Measurements from ENCODE around the gene TFCP2. TPM values are rescaled to one million over a fixed set of nuclear protein-coding genes. Genes with fewer than 3 reads are reported as not detected.

TFCP2 gene
- total RNA-seq, 5 donors from 2014 or later (not counting 1 experiment from before 2014, with no cell fraction given), result 26.8 to 31.8 (median 30.0) TPM

DNA sequence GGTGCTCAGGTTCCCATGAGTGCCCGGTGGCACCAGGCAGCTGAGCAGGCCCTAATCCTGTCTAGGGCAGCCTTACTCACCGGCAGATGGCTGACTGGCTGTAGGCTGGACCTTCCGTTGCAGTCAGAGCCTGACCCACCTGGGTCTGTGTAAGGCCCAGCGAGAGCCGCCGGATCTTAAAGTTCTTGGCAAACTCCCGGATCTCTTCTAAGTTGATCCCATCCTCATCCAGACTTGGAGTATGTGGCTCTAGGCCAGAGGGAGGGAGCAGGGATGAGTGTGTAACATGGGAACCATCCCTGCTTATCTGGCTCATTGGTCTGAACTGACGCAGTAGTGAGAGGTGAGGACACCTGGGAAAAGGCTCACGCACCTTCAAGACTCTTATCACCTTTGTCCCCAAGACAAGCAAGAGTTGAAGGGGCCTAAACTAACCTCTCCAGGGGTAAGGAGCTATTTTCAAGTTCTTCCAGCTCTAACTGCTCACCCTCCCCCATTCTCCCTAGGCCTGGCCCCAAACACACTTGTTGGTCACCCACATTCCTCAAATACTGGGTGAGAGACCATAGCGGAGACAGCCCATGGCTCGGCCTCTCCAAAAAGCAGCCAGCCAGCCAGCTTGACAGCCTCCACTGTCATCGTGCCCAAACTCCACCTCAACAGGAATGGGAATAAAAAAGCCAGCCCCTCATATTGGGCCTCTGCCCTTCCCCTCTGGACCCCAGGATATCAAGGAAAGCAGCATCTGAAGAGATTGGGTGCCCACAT, 18.8 kb upstream of the TFCP2 start:
- H3K27ac ChIP-seq (ENCODE audit: low read length), result no peak overlapping the region
- ATAC-seq (replicated peaks in 1 of 4) (no peak), DNase-seq (no peak)
- no peaks in the 10 kb centered on the region for H3K9me3 ChIP-seq
- H3K4me1 ChIP-seq (ENCODE audit: control insufficient read depth in 1 of 2, extremely low read depth in 1 of 2, insufficient read depth in 2 of 2, low read length in 2 of 2), result no peaks in the 10 kb centered on the region
- 82% methylated on average over 7 of the region's 12 CpGs for WGBS (ENCODE audit: insufficient coverage)
- Mint-ChIP-seq H3K27me3 (no peaks in the 10 kb centered on the region), H3K9me3 (no peaks in the 10 kb centered on the region), H3K36me3 (peaks cover 21% of the 10 kb centered on the region), H3K27ac (no peak overlapping the region), H3K4me3 (no peak overlapping the region), H3K4me1 (peaks cover 0 to 2% (median 0%) of the 10 kb centered on the region in 3 donors)
- ChIA-PET POLR2A (no interaction called here), CTCF (no interaction called here)
- no peak overlapping the region for H3K4me3 ChIP-seq (ENCODE audit: control insufficient read depth in 1 of 2, extremely low read depth in 1 of 2, low read length in 1 of 2)
- no peaks in the 10 kb centered on the region for H3K27me3 ChIP-seq (replicated peaks in 1 of 2; ENCODE audit: control insufficient read depth in 2 of 2, extremely low read depth in 1 of 2, insufficient read depth in 2 of 2, low read length in 1 of 2)
- peaks cover 0 to 14% of the 10 kb centered on the region in 2 donors for H3K36me3 ChIP-seq (ENCODE audit: control insufficient read depth in 2 of 2, extremely low read depth in 1 of 2, insufficient read depth in 1 of 2, low read length in 1 of 2)

GRCh38 chr12:51190820-51191219, 17.9 kb upstream of the TFCP2 start:
- Mint-ChIP-seq H3K4me1 (peaks cover 0 to 4% (median 0%) of the 10 kb centered on the region in 3 donors), H3K36me3 (peaks cover 21% of the 10 kb centered on the region), H3K9me3 (no peaks in the 10 kb centered on the region), H3K27ac (no peak overlapping the region), H3K27me3 (no peaks in the 10 kb centered on the region), H3K4me3 (no peak overlapping the region)
- ChIA-PET POLR2A (no interaction called here), CTCF (interaction anchor here in 1 of 2 donors (0.6 kb wide), 1 partner anchor 1380 kb away, joined by 3 read pairs; no protein-coding TSS in a partner anchor)
- ATAC-seq (replicated peaks in 1 of 4) (no peak), DNase-seq (no peak)
- H3K27me3 ChIP-seq (replicated peaks in 1 of 2; ENCODE audit: control insufficient read depth in 2 of 2, extremely low read depth in 1 of 2, insufficient read depth in 2 of 2, low read length in 1 of 2), result no peaks in the 10 kb centered on the region
- WGBS (ENCODE audit: insufficient coverage), result no CpG with 5 or more reads among the region's 4 CpGs
- peaks cover 0 to 14% of the 10 kb centered on the region in 2 donors for H3K36me3 ChIP-seq (ENCODE audit: control insufficient read depth in 2 of 2, extremely low read depth in 1 of 2, insufficient read depth in 1 of 2, low read length in 1 of 2)
- H3K27ac ChIP-seq (ENCODE audit: low read length), result no peak overlapping the region
- no peaks in the 10 kb centered on the region for H3K9me3 ChIP-seq
- H3K4me3 ChIP-seq (ENCODE audit: control insufficient read depth in 1 of 2, extremely low read depth in 1 of 2, low read length in 1 of 2), result no peak overlapping the region
- no peaks in the 10 kb centered on the region for H3K4me1 ChIP-seq (ENCODE audit: control insufficient read depth in 1 of 2, extremely low read depth in 1 of 2, insufficient read depth in 2 of 2, low read length in 2 of 2)

DNA sequence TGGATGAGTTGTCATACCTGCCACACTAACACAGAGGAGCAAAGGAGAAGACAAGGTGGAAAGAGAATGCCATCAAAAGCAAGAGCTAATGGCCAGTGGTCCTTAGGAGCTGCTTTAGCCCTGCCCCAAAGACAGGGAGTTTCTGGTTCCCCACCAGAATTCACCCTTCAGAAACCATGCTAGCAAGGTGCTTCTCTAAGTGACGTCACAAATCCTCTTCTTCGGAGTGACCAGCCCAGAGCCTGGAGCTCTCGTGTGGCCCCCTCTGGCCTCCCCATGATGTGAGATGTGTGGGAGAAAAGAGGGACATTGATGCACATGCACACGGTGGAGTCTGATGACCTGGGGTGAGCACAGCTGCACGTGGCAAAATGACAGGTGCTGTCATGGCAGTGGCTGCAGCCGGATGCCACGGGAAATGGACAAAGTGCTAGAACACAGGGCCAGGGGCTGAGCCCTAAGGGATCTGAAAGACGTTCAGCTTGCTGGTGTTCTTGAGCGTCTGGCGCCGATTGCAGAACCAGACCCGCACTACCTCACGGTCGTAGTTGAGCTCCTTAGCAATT, 16.9 kb upstream of the TFCP2 start:
- H3K27me3 ChIP-seq (replicated peaks in 1 of 2; ENCODE audit: control insufficient read depth in 2 of 2, extremely low read depth in 1 of 2, insufficient read depth in 2 of 2, low read length in 1 of 2), result no peaks in the 10 kb centered on the region
- no peak overlapping the region for H3K27ac Mint-ChIP-seq
- H3K4me3 ChIP-seq (ENCODE audit: control insufficient read depth in 1 of 2, extremely low read depth in 1 of 2, low read length in 1 of 2), result no peak overlapping the region
- no peaks in the 10 kb centered on the region for H3K27me3 Mint-ChIP-seq
- no peak overlapping the region for H3K4me3 Mint-ChIP-seq
- ChIA-PET POLR2A (no interaction called here), CTCF (interaction anchor here in 1 of 2 donors (0.5 kb wide), 1 partner anchor 41 kb away, joined by 3 read pairs; no protein-coding TSS in a partner anchor)
- no peaks in the 10 kb centered on the region for H3K9me3 ChIP-seq
- H3K36me3 Mint-ChIP-seq, result peaks cover 21% of the 10 kb centered on the region
- 85% methylated on average over 13 of the region's 14 CpGs for WGBS (ENCODE audit: insufficient coverage)
- no peak overlapping the region for H3K27ac ChIP-seq (ENCODE audit: low read length)
- peaks cover 0 to 5% (median 0%) of the 10 kb centered on the region in 3 donors for H3K4me1 Mint-ChIP-seq
- DNase-seq (no peak), ATAC-seq (replicated peaks in 1 of 4) (no peak)
- peaks cover 0 to 14% of the 10 kb centered on the region in 2 donors for H3K36me3 ChIP-seq (ENCODE audit: control insufficient read depth in 2 of 2, extremely low read depth in 1 of 2, insufficient read depth in 1 of 2, low read length in 1 of 2)
- no peaks in the 10 kb centered on the region for H3K4me1 ChIP-seq (ENCODE audit: control insufficient read depth in 1 of 2, extremely low read depth in 1 of 2, insufficient read depth in 2 of 2, low read length in 2 of 2)
- no peaks in the 10 kb centered on the region for H3K9me3 Mint-ChIP-seq

DNA sequence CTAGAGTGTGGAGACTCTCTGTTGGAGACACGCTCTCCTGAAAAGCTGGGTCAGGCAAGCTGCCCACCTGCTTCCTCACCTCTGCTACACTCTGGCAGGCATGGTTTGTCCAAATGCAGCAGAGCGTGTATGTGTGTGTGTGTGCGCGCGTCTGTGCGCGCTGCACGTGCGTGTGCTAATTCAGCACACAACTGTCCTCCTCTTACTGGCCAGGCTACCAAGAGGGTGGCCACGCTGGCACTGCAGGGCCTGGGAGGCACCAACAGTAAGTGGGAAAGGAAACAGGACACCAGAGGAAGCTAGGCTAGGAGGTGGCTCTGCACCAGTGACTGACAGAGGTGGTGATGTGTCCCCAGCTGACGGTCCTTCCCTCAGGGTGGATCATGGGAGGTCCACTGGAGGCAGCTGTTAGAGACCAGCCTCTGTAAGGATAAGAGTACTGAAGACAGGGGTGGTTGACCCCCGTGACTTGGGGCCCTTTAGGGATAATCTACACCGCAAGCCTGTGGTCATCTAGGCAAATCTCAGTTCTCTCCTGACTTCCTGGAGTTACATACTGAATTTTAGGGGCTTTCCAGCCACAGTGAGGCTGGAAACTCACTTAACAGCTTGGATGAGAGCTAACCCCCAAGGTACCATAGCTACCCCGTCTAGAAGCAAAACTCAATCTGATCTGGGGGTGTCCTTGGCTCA, 15.6 kb upstream of the TFCP2 start:
- H3K4me1 ChIP-seq (ENCODE audit: control insufficient read depth in 1 of 2, extremely low read depth in 1 of 2, insufficient read depth in 2 of 2, low read length in 2 of 2), result no peaks in the 10 kb centered on the region
- ChIA-PET POLR2A (no interaction called here), CTCF (interaction anchor here in 1 of 2 donors (0.6 kb wide), 1 partner anchor 75 kb away, joined by 3 read pairs; no protein-coding TSS in a partner anchor)
- no peak for DNase-seq
- H3K27ac ChIP-seq (ENCODE audit: low read length), result no peak overlapping the region
- ATAC-seq (replicated peaks in 1 of 4), result no peak
- H3K27ac Mint-ChIP-seq, result no peak overlapping the region
- H3K27me3 Mint-ChIP-seq, result no peaks in the 10 kb centered on the region
- H3K4me3 Mint-ChIP-seq, result no peak overlapping the region
- peaks cover 21% of the 10 kb centered on the region for H3K36me3 Mint-ChIP-seq
- H3K36me3 ChIP-seq (ENCODE audit: control insufficient read depth in 2 of 2, extremely low read depth in 1 of 2, insufficient read depth in 1 of 2, low read length in 1 of 2), result peaks cover 0 to 14% of the 10 kb centered on the region in 2 donors
- no peaks in the 10 kb centered on the region for H3K27me3 ChIP-seq (replicated peaks in 1 of 2; ENCODE audit: control insufficient read depth in 2 of 2, extremely low read depth in 1 of 2, insufficient read depth in 2 of 2, low read length in 1 of 2)
- no peaks in the 10 kb centered on the region for H3K9me3 Mint-ChIP-seq
- H3K4me3 ChIP-seq (ENCODE audit: control insufficient read depth in 1 of 2, extremely low read depth in 1 of 2, low read length in 1 of 2), result no peak overlapping the region
- no peaks in the 10 kb centered on the region for H3K9me3 ChIP-seq
- H3K4me1 Mint-ChIP-seq, result peaks cover 0 to 5% (median 0%) of the 10 kb centered on the region in 3 donors
- 48% methylated on average over 3 of the region's 14 CpGs for WGBS (ENCODE audit: insufficient coverage)

GRCh38 chr12:51187370-51187987, 14.5 kb upstream of the TFCP2 start:
- CTCF ChIA-PET, result no interaction called here
- POLR2A ChIA-PET, result no interaction called here
- ATAC-seq (replicated peaks in 1 of 4) (no peak), DNase-seq (no peak)
- Mint-ChIP-seq H3K4me3 (no peak overlapping the region), H3K27me3 (no peaks in the 10 kb centered on the region), H3K4me1 (peaks cover 0 to 5% (median 0%) of the 10 kb centered on the region in 3 donors), H3K36me3 (peaks cover 21% of the 10 kb centered on the region), H3K9me3 (no peaks in the 10 kb centered on the region), H3K27ac (no peak overlapping the region)
- no peaks in the 10 kb centered on the region for H3K27me3 ChIP-seq (replicated peaks in 1 of 2; ENCODE audit: control insufficient read depth in 2 of 2, extremely low read depth in 1 of 2, insufficient read depth in 2 of 2, low read length in 1 of 2)
- no peak overlapping the region for H3K4me3 ChIP-seq (ENCODE audit: control insufficient read depth in 1 of 2, extremely low read depth in 1 of 2, low read length in 1 of 2)
- H3K4me1 ChIP-seq (ENCODE audit: control insufficient read depth in 1 of 2, extremely low read depth in 1 of 2, insufficient read depth in 2 of 2, low read length in 2 of 2), result no peaks in the 10 kb centered on the region
- no peaks in the 10 kb centered on the region for H3K9me3 ChIP-seq
- WGBS (ENCODE audit: insufficient coverage), result 83% methylated on average over 2 of the region's 5 CpGs
- peaks cover 0 to 14% of the 10 kb centered on the region in 2 donors for H3K36me3 ChIP-seq (ENCODE audit: control insufficient read depth in 2 of 2, extremely low read depth in 1 of 2, insufficient read depth in 1 of 2, low read length in 1 of 2)
- H3K27ac ChIP-seq (ENCODE audit: low read length), result no peak overlapping the region

- DNase-seq (no peak), ATAC-seq (replicated peaks in 1 of 4) (no peak)
- H3K27ac Mint-ChIP-seq, result no peak overlapping the region
- H3K36me3 Mint-ChIP-seq, result peaks cover 13% of the 10 kb centered on the region
- Histone ChIP-seq H3K4me3 (ENCODE audit: control insufficient read depth in 1 of 2, extremely low read depth in 1 of 2, low read length in 1 of 2) (no peak overlapping the region), H3K27ac (ENCODE audit: low read length) (no peak overlapping the region), H3K36me3 (ENCODE audit: control insufficient read depth in 2 of 2, extremely low read depth in 1 of 2, insufficient read depth in 1 of 2, low read length in 1 of 2) (peaks cover 0 to 12% of the 10 kb centered on the region in 2 donors), H3K9me3 (no peaks in the 10 kb centered on the region), H3K27me3 (replicated peaks in 1 of 2; ENCODE audit: control insufficient read depth in 2 of 2, extremely low read depth in 1 of 2, insufficient read depth in 2 of 2, low read length in 1 of 2) (no peaks in the 10 kb centered on the region), H3K4me1 (ENCODE audit: control insufficient read depth in 1 of 2, extremely low read depth in 1 of 2, insufficient read depth in 2 of 2, low read length in 2 of 2) (no peaks in the 10 kb centered on the region)
- CTCF ChIA-PET, result no interaction called here
- POLR2A ChIA-PET, result no interaction called here
- 71% methylated on average over 1 of the region's 3 CpGs for WGBS (ENCODE audit: insufficient coverage)
- peaks cover 0 to 5% (median 0%) of the 10 kb centered on the region in 3 donors for H3K4me1 Mint-ChIP-seq
- no peak overlapping the region for H3K4me3 Mint-ChIP-seq
- no peaks in the 10 kb centered on the region for H3K9me3 Mint-ChIP-seq
- H3K27me3 Mint-ChIP-seq, result no peaks in the 10 kb centered on the region
Observed at GRCh38 chr12:51186465-51187085, 13.6 kb upstream of the TFCP2 start.
